Gastrocnemius medialis (tissue), 4 donors: ENCODE measurements around the gene FRS2.

Experiments
- POLR2A ChIP-seq, 2 donors: fragments of 450-650 bp; IDR thresholded peaks; one replicate each; pipeline ENCODE4 v1.6.1; 2017; ENCODE audit warnings: antibody characterized with exemption in 2 of 2, mild to moderate bottlenecking in 2 of 2, moderate library complexity in 2 of 2
- TF ChIP-seq, protein P1 (sequence below), 5 experiments: fragments of 450-650 bp in 3 of 5; fragments of 200-600 bp in 2 of 5; sonication (generic) in 2 of 5; IDR thresholded peaks in 4 of 5; conservative IDR thresholded peaks in 1 of 5; 1 replicate in 4 of 5; 2 replicates in 1 of 5; pipeline ENCODE4 v1.5.1; 2016 to 2019; ENCODE audit warnings: antibody characterized with exemption in 5 of 5, mild to moderate bottlenecking in 3 of 5, moderate library complexity in 3 of 5

DNA sequence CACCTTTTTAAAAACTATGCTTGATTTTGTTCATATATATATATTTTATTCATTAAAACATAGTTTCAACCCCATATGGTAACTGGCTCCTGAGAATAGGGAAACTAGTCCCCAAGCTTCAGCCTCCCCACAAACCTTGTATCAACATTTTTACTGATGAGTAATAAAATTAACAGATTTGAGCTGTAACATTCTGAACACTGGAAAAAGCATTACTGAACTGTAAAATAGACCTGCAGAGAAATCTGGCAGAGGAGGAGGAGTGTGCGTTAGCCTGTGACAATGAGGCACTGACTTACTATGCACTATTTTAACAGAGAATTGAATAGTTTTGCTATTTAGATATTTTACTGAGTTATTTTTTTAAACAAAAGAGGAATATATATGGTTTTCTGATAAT is 43.1 kb downstream of the FRS2 start:
- TF ChIP-seq, protein P1, sequence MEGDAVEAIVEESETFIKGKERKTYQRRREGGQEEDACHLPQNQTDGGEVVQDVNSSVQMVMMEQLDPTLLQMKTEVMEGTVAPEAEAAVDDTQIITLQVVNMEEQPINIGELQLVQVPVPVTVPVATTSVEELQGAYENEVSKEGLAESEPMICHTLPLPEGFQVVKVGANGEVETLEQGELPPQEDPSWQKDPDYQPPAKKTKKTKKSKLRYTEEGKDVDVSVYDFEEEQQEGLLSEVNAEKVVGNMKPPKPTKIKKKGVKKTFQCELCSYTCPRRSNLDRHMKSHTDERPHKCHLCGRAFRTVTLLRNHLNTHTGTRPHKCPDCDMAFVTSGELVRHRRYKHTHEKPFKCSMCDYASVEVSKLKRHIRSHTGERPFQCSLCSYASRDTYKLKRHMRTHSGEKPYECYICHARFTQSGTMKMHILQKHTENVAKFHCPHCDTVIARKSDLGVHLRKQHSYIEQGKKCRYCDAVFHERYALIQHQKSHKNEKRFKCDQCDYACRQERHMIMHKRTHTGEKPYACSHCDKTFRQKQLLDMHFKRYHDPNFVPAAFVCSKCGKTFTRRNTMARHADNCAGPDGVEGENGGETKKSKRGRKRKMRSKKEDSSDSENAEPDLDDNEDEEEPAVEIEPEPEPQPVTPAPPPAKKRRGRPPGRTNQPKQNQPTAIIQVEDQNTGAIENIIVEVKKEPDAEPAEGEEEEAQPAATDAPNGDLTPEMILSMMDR (IDR thresholded peaks at IDR 0.05 in 4 of 5, conservative IDR thresholded peaks at IDR 0.05 in 1 of 5), result no peak
- no peak for TF ChIP-seq POLR2A (IDR thresholded peaks at IDR 0.05)
